A549 (cell line): ENCODE results near the gene EXPH5.

ENCODE experiments used
- BHLHE40 ChIP-seq: IDR thresholded peaks from 2 replicates; pipeline ENCODE4 v1.6.1; 2012; ENCODE audit warnings: low read depth, low read length, inconsistent platforms
- EP300 ChIP-seq, 2 experiments: fragments of >200 bp; sonication (Bioruptor Twin); formaldehyde crosslinking; IDR thresholded peaks; 2 replicates in 1 of 2; 3 replicates in 1 of 2; pipeline ENCODE4 v1.6.1; 2016 to 2017
- GATA3 ChIP-seq: IDR thresholded peaks from 2 replicates; pipeline ENCODE4 v1.6.1; 2012; ENCODE audit warnings: borderline replicate concordance
- JUN ChIP-seq, 2 experiments: fragments of >200 bp; sonication (Bioruptor Twin); formaldehyde crosslinking; IDR thresholded peaks; 2 replicates in 1 of 2; 3 replicates in 1 of 2; pipeline ENCODE4 v1.6.1; 2016 to 2017
- JUNB ChIP-seq: fragments of >200 bp; sonication (Bioruptor Twin); formaldehyde crosslinking; IDR thresholded peaks from 2 replicates; pipeline ENCODE4 v1.6.1; 2016
- KDM1A ChIP-seq: fragments of 200-600 bp; sonication (generic); IDR thresholded peaks from 2 replicates; pipeline ENCODE4 v1.6.1; 2016; ENCODE audit warnings: low read depth, mild to moderate bottlenecking
- MAFK ChIP-seq: fragments of 450-650 bp; IDR thresholded peaks from 2 replicates; pipeline ENCODE4 v1.6.1; 2014; ENCODE audit not compliant: partially characterized antibody
- MAX ChIP-seq: IDR thresholded peaks from 2 replicates; pipeline ENCODE4 v1.6.1; 2012
- PHF8 ChIP-seq: fragments of 200-600 bp; sonication (generic); IDR thresholded peaks from 2 replicates; pipeline ENCODE4 v1.6.1; 2016; ENCODE audit warnings: low read depth, mild to moderate bottlenecking, antibody characterized with exemption, moderate library complexity, borderline replicate concordance
- POLR2A ChIP-seq: IDR thresholded peaks from 2 replicates; pipeline ENCODE4 v1.6.1; 2012; ENCODE audit warnings: mild to moderate bottlenecking, low read length
- POLR2AphosphoS2 ChIP-seq: conservative IDR thresholded peaks from 2 replicates; pipeline ENCODE4 v1.6.1; 2012; ENCODE audit warnings: low read length, improper control_type of control experiment, inconsistent platforms
- ZFP36 ChIP-seq: fragments of 450-650 bp; IDR thresholded peaks from 2 replicates; pipeline ENCODE4 v1.6.1; 2014; ENCODE audit warnings: borderline replicate concordance; ENCODE audit not compliant: partially characterized antibody
- TF ChIP-seq, protein P1 (sequence below): fragments of >200 bp; sonication (Bioruptor Twin); formaldehyde crosslinking; IDR thresholded peaks from 3 replicates; pipeline ENCODE4 v1.5.1; 2016

DNA sequence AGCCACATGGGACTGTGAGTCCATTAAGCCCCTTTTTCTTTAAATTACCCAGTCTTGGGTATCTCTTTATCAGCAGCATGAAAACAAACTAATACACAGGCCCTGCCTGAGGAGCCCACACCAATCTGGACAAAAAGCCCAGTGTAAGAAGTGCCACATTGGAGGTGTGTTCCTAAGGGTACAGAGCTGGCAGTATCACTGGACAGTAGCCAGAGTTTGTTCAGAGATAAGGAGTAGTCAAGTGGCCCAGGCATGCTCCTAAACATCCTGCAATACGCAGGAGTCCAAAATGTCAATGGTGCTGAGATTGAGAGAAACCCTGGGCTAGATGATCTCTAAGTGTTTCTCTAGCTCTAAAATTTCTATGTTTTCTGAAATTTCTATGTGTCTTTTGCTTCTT is 68.4 kb downstream of the EXPH5 start:
- TF ChIP-seq BHLHE40: no peak
- no peak for TF ChIP-seq JUN (IDR thresholded peaks at IDR 0.05)
- TF ChIP-seq POLR2A: no peak
- TF ChIP-seq EP300 (IDR thresholded peaks at IDR 0.05): no peak
- TF ChIP-seq, protein P1, sequence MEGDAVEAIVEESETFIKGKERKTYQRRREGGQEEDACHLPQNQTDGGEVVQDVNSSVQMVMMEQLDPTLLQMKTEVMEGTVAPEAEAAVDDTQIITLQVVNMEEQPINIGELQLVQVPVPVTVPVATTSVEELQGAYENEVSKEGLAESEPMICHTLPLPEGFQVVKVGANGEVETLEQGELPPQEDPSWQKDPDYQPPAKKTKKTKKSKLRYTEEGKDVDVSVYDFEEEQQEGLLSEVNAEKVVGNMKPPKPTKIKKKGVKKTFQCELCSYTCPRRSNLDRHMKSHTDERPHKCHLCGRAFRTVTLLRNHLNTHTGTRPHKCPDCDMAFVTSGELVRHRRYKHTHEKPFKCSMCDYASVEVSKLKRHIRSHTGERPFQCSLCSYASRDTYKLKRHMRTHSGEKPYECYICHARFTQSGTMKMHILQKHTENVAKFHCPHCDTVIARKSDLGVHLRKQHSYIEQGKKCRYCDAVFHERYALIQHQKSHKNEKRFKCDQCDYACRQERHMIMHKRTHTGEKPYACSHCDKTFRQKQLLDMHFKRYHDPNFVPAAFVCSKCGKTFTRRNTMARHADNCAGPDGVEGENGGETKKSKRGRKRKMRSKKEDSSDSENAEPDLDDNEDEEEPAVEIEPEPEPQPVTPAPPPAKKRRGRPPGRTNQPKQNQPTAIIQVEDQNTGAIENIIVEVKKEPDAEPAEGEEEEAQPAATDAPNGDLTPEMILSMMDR: no peak
- TF ChIP-seq POLR2AphosphoS2: no peak
- TF ChIP-seq MAX: no peak
- TF ChIP-seq KDM1A: no peak
- no peak for TF ChIP-seq PHF8
- no peak for TF ChIP-seq ZFP36
- no peak for TF ChIP-seq MAFK
- TF ChIP-seq GATA3: no peak
- no peak for TF ChIP-seq JUNB
